ENCODE results near the gene VSIG8.

Gene VSIG8

GRCh38 chr1:159882527-159882862 lies 20.0 kb upstream of the VSIG8 start:
- peak; percentile 69 for DNase-seq

DNA sequence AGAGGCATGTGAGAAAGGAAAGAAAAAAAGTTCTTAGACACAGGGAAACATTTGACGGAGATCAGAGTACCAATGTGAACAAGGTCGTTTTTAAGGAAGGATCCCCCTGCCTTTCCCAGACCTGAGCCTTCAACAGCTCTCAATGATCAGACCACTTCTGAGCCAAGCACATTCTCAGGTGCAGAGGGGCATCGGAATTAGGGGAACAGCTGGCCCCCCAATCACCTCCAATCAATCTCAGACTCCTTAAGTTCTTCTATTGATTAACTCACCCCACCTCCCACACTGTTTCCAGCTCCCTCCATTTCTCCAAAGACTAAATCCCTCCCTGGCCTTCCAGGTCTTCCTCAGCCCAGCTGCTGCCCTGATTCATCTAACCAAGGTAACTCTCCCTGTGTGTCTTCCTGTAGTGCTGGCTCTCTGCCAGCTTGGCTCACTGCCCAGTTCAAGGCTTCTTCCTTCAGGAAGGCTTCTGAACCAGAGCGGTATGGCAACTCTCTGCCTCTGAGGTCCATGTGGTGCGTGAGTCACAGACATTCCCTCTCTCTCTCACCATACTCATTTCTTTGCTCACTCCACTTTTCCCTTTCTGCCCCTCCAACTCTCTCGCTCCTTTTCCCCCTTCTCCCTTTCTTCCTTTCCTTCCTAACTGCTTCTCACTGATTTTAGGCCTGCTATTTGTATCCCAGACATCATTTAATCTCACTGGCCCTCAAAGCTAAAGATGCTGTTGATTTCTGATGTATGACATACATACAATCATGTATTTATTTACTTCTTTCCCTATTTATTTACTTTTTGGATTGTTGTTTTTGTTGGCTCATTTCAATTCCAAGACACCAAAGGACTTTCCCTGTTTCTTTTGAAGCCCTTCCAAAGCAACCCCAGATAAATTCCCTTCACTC lies 19.4 kb upstream of the VSIG8 start:
- peak; percentile 77 for DNase-seq

DNA sequence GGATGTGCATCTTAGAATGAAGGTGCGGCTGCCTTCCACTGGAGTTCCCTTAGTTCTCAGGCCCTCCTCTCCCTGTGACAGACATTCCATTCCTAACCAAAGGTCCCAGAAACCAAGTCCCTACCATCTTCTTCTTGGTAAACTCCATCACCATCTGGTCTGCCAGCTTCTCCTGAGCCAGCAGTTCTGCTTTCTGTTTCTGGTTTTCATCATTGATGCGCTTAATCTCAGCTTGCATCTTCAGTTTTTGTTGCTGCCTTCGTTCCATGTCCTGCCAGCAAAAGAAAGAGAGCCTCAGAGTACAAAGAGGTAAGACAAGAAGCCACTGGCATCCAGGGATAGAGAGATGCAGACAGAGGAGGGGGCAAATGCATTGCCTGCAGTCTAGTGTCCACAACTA lies 18.0 kb upstream of the VSIG8 start:
- peak; percentile 80 for DNase-seq

- DNase-seq: peak; percentile 93
Measured at GRCh38 chr1:159879977-159880376, 17.5 kb upstream of the VSIG8 start.

DNA sequence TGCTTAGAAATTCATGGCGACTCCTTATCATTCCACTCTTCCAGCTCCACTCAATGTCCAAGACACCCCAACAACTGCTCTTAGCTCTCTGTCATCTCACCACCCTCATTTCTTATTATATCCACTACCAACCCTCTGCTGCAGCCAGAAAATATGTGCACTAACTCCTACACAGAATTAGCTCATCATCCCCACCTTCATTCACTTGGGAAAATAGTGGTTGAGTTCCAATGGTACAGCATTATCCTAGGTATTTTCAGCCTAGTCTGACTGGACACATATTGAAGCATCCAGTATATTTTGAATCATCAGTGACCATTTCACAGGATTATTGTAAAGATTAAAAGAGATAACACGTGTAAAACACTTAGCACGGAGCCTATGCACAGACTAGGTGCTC lies 16.7 kb upstream of the VSIG8 start:
- DNase-seq: no peak

DNA sequence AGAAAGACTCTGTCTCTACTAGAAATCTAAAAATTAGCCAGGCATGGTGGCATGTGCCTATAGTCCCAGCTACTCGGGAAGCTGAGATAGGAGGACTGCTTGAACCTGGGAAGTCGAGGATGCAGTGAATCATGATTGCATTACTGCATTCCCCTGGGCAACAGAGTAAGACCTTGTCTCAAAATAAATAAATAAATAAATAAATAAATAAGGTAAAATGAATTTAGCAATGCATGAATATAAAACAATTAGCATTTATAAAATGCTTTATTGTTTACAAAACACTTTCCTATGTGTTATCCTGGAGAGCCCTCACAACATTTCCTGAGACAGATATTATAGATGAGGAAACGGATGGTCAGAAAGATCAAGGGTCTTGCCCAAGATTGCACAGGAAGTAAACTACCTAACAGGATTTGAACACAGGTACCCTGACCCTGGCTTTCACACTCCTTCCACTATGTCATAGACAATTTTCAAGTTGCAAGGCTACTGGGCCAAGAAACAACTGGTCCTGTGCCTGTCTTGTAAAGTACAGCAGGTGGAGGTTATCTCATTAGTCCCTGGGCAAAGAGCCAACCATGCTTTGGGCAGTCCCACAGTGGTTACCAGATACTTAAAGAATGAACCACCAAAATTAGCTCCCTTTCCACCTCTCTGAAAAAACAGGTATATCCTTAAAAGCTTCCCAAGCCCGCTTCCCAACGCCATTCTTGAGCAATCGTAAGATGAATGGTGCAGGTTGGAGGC lies 15.4 kb upstream of the VSIG8 start:
- DNase-seq: no peak

DNA sequence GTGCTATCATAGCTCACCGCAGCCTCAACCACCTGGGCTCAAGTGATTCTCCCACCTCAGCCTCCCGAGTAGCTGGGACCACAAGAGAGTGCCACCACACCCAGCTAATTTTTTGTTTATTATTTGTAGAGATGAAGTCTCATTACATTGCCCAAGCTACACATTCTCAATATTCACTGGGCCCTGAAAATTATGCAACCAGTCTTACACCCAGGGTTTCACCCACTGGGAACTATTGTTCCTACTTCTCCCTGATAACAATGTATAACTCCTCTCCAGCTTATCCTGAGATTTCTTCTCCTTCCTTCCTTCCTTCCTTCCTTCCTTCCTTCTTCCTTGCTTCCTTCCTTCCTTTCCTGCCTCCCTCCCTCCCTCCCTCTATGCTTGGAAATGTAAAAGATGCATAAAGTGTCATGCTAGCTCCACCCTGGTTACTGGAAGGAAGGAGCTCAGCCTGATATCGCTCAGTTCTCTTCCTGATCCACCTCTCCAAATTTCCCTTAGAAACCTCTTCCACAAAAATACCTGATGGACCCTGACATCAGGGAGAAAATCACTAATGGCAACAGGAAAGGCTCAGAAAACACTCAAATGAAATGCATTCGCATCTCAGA lies 11.2 kb upstream of the VSIG8 start:
- DNase-seq: no peak

DNA sequence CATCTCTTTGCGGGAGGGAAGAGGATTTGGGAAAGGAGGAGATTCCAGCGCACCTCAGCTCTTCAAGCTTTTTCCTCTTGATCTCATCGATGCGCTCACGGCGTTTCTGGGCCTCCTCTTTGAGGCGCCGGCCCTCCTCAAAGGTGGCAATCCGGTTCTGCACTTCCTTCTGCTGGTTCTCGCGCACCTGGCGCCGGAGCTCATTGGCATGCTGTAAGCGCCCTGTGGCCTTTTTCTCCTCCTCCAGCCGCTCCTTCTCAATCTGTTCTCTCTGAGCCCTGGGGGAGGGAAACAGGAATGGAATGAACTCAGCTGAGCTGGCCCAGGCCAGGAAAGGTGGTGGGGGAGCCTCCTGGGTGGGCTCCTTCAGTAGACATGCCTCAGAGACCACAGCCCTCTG lies 10.4 kb upstream of the VSIG8 start:
- no peak for DNase-seq

DNA sequence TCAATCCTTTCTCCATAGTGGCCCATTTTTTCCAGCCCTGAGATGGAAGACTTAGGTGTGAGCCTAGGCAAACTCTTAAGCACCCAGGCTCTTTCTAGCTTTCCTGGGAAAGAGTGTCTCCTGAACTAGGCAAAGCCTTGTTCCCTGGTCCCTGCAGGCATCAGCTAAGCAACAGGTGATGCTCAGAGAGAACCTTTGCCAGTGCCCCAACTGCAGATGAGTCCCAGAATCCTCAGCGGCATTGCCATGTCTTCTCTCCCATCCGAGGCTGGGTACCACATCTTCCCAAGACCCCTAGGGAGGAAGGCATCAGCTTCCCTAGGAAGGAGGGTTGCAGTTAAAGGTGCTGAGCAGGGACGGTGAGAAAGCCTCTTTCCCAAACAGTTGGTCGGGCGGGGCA lies 8.2 kb upstream of the VSIG8 start:
- DNase-seq: no peak

GRCh38 chr1:159869607-159870006 lies 7.2 kb upstream of the VSIG8 start:
- no peak for DNase-seq

- DNase-seq: no peak
Measured at GRCh38 chr1:159869173-159869572, 6.7 kb upstream of the VSIG8 start.

GRCh38 chr1:159868766-159869165 lies 6.3 kb upstream of the VSIG8 start:
- no peak for DNase-seq

- DNase-seq: no peak
Measured at GRCh38 chr1:159867664-159868026, 5.2 kb upstream of the VSIG8 start.

- no peak for DNase-seq
Measured at GRCh38 chr1:159866905-159867663, 4.6 kb upstream of the VSIG8 start.

DNA sequence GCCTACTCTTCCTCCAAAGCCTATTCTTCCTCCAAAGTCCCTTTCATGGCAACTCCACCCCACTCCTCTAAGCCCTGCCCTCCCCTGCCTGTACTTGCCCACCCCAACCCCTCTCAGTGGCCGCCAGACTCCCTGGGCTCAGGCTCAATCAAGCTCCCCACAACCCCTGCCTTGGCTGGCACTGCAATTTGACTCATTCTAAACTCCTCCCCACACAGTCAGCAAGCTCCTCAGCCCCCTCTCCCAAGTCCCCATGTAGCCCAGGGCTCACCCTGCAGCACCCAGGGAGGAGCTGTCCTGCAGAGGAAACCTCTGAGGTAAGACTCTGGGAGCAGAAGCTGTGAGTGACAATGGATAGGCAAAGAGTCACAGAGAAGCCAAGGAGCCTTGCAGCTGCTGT lies 3.6 kb upstream of the VSIG8 start:
- DNase-seq: no peak

DNA sequence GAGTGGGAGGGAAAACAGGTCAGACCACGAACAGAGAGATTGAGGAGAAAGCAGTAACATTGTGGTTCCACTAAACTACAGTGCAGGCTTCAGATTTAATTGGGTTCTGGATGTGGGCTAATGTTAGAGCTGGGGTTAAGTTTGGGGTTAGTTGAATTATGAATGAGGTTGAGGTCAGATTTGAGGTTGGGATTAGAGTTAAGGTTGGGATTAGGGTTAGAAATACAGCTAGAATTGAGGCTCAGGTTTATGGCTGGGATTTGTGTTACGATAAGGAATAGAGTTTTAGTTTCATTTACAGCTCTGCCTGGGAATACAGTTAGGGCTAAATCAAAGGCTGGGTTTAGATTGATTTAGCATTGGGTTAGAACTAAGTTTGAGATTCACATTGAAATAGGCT lies 1.8 kb upstream of the VSIG8 start:
- DNase-seq: no peak

DNA sequence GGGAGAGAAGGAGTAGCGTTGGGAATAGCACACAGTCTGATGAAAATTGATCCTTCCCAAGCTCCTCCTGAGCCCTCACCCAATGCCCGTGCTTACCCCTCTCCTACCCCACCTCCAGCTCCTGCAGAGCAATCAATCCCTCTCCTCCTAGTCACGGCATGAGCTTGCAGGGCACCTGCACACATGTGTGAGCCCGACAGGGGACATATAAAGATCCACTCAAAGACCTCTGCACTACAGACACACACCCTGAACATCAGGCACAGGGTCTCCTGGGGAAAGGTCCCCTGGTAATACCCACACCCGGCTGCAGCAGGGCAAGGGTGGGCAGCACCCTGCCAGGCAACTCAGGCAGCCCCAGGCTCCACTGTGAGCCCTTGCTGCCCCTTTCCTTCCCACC lies 426 bp downstream of the VSIG8 start:
- no peak for DNase-seq

DNA sequence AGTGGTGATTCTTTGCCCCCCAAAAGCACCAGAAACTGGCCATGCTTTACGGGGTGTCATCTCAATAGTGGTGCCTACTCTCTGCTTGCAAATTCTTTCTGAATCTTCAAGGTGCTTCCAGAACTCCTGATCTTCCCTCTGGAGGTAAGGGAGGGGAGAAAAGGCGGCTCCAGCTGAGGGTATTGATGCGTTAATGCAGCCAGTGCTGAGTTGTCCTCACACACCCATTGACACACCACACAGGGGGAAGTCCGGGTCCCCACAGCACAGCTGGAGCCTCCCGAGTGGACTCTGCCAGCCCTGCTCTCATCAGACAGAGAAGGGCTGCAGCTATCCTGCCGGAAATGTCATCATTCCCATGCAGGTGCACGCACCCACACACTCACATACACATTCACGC lies 1.2 kb downstream of the VSIG8 start:
- DNase-seq: no peak

DNA sequence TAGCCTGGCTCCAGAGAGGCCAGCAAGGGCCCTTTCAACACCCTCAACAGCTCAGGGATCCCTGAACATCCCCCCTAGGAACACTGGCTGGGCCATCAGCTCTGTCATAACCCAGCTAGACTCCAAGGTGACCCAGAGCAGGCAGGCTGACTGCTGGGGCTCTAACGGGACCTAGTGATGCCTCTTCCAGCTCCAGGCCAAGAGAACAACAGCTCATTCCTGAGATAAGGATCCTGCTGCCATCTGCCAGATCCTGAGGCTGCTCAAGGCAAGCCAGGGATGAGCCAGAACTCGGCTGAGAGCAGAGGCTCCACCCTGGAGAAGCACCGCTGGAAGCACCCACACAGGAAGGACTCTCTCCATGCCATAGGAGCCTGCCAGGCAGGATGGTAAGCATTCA lies 2.0 kb downstream of the VSIG8 start:
- no peak for DNase-seq

GRCh38 chr1:159859767-159860322 lies 2.6 kb downstream of the VSIG8 start:
- no peak for DNase-seq

DNA sequence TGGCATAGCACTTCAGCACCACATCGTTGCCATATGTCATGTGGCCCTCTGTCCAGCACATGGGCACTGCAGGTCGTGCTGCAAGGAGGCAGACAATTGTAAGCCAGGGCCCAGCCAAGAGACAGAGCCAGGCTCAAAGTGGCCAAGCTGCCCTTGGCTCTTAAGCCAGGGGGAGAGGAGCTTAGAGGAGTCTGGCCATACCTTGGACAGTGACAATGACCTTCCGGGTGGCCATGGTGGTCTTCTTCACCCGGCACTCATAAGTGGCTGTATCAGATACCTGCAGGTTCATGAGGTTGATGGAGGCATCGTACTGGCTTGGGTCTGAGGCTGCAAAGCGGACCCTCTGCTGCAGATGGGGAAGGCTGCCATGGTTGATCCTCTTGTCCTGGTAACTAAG lies 4.6 kb downstream of the VSIG8 start:
- DNase-seq: no peak

GRCh38 chr1:159856576-159856975 lies 5.9 kb downstream of the VSIG8 start:
- DNase-seq: no peak

GRCh38 chr1:159855709-159856108 lies 6.7 kb downstream of the VSIG8 start:
- DNase-seq: no peak

All from inflammatory macrophage treated with lipopolysaccharide for 4 hours (primary cell).